A549 (cell line): ENCODE results near the gene IFITM2. TPM values are rescaled to one million over a fixed set of nuclear protein-coding genes. Genes with fewer than 3 reads are reported as not detected.

Experiments used
- ATAC-seq, 2 experiments: fragments of 200-7000 bp in 1 of 2; fragments of >200 bp in 1 of 2; cut with Nextera tagmentation in 1 of 2; cut with Tn5 transposase in 1 of 2; 3 replicates each; pipeline versions ENCODE4 v1.8.0 to v1.9.1; 2018 to 2020; ENCODE audit warnings: mild to moderate bottlenecking in 1 of 2, moderate library complexity in 1 of 2
- CTCF ChIA-PET: fragments of 300-600 bp; sonication (Branson Sonifier 250); formaldehyde crosslinking; extraction: SDS; loops from one replicate; lab custom pipeline; 2021; ENCODE audit warnings: antibody characterized with exemption, inconsistent platforms; lab: Yijun Ruan, JAX
- POLR2A ChIA-PET: fragments of 350-600 bp; formaldehyde crosslinking; extraction: SDS; loops from one replicate; lab custom pipeline; 2021; ENCODE audit warnings: antibody characterized with exemption, inconsistent platforms; lab: Yijun Ruan, JAX
- DNase-seq, 2 experiments: peaks; one replicate each; pipeline versions ENCODE4 v3.0.0 to v3.0.0-alpha.2; 2011 to 2016; ENCODE audit warnings: low read depth in 1 of 2, low spot score in 1 of 2
- FAIRE-seq: peaks from 2 replicates; lab custom pipeline; 2011; peaks lifted over from hg19 to GRCh38; lab: Jason Lieb, UNC
- H3K27ac ChIP-seq, 2 experiments: fragments of >200 bp; sonication (Bioruptor Twin); formaldehyde crosslinking; 3 replicates each; pipeline ENCODE4 v1.5.1; 2016 to 2017
- H3K4me1 ChIP-seq: fragments of >200 bp; sonication (Bioruptor Twin); formaldehyde crosslinking; 3 replicates; pipeline ENCODE4 v1.6.1; 2016
- H3K4me2 ChIP-seq: fragments of >200 bp; sonication (Bioruptor Twin); formaldehyde crosslinking; 3 replicates; pipeline ENCODE4 v1.6.1; 2016
- H3K4me3 ChIP-seq: fragments of >200 bp; sonication (Bioruptor Twin); formaldehyde crosslinking; 3 replicates; pipeline ENCODE4 v1.5.1; 2016
- H3K9me3 ChIP-seq: fragments of >200 bp; sonication (Bioruptor Twin); formaldehyde crosslinking; 3 replicates; pipeline ENCODE4 v1.6.1; 2016
- ATOH8 ChIP-seq: fragments of 250-450 bp; sonication (Bioruptor Pico); IDR thresholded peaks from 2 replicates; pipeline ENCODE4 v1.5.0; 2020; ENCODE audit warnings: low read depth, mild to moderate bottlenecking, moderate library complexity
- BCL3 ChIP-seq: fragments of >200 bp; sonication (Bioruptor Twin); formaldehyde crosslinking; IDR thresholded peaks from 3 replicates; pipeline ENCODE4 v1.6.1; 2016
- BHLHE40 ChIP-seq: IDR thresholded peaks from 2 replicates; pipeline ENCODE4 v1.6.1; 2012; ENCODE audit warnings: low read depth, low read length, inconsistent platforms
- CBX8 ChIP-seq: fragments of 200-600 bp; sonication (generic); IDR thresholded peaks from 2 replicates; pipeline ENCODE4 v1.6.1; 2016
- EHF ChIP-seq: fragments of 250-450 bp; sonication (Bioruptor Pico); IDR thresholded peaks from 2 replicates; pipeline ENCODE4 v1.5.0; 2020; ENCODE audit warnings: mild to moderate bottlenecking
- FOSB ChIP-seq: fragments of 250-450 bp; sonication (Bioruptor Pico); IDR thresholded peaks from 2 replicates; pipeline ENCODE4 v1.5.0; 2020; ENCODE audit warnings: mild to moderate bottlenecking, moderate library complexity
- JUN ChIP-seq, 2 experiments: fragments of >200 bp; sonication (Bioruptor Twin); formaldehyde crosslinking; IDR thresholded peaks; 2 replicates in 1 of 2; 3 replicates in 1 of 2; pipeline ENCODE4 v1.6.1; 2016 to 2017
- KDM5A ChIP-seq: fragments of 200-600 bp; sonication (generic); IDR thresholded peaks from 2 replicates; pipeline ENCODE4 v1.6.1; 2016; ENCODE audit warnings: antibody characterized with exemption, mild to moderate bottlenecking
- POLR2AphosphoS2 ChIP-seq: conservative IDR thresholded peaks from 2 replicates; pipeline ENCODE4 v1.6.1; 2012; ENCODE audit warnings: low read length, improper control_type of control experiment, inconsistent platforms
- REST ChIP-seq: fragments of 200-600 bp; sonication (generic); IDR thresholded peaks from 2 replicates; pipeline ENCODE4 v1.6.1; 2016; ENCODE audit warnings: antibody characterized with exemption, mild to moderate bottlenecking, moderate library complexity
- TP53 ChIP-seq: fragments of 250-450 bp; sonication (Bioruptor Pico); IDR thresholded peaks from 2 replicates; pipeline ENCODE4 v1.5.0; 2021; ENCODE audit warnings: mild to moderate bottlenecking, moderate library complexity
- ZFP36 ChIP-seq: fragments of 450-650 bp; IDR thresholded peaks from 2 replicates; pipeline ENCODE4 v1.6.1; 2014; ENCODE audit warnings: borderline replicate concordance; ENCODE audit not compliant: partially characterized antibody
- WGBS: methylation state at CpG from one replicate; pipeline ENCODE4 v1.1.6; 2017; ENCODE audit errors: missing lambda C conversion rate; 5-methylcytosine and 5-hydroxymethylcytosine counted together
- polyA plus RNA-seq, 4 experiments: library from polyadenylated mRNA; depleted of rRNA in 3 of 4; stranded (reverse); fragments of >200 nt; fragmentation: RNase III in 1 of 4; extraction: RNeasy Plus Mini Kit Qiagen cat#74134 plus additional on column Dnase treatment in 1 of 4; gene quantifications; 2 replicates in 3 of 4; 3 replicates in 1 of 4; pipeline ENCODE4 v1.2.3, GENCODE V29; 2011 to 2017
- TF ChIP-seq, protein P1 (sequence below): IDR thresholded peaks from 2 replicates; pipeline ENCODE4 v1.6.1; 2012

IFITM2 gene
- polyA plus RNA-seq, 2 of the 4 experiments (the other 2 are of a cell fraction) = 36.4 to 43.6 TPM

GRCh38 chr11:279040-279965 lies 28.3 kb upstream of the IFITM2 start:
- CTCF ChIA-PET = interaction anchor here (0.9 to 3.1 kb wide), 3 partner anchors 20 to 60 kb away, joined by 3 to 12 read pairs (median 3); no protein-coding TSS in a partner anchor
- DNase-seq = no peak
- Histone ChIP-seq H3K9me3 (no peaks in the 10 kb centered on the region; the same call in 2 of the 3 replicates), H3K4me1 (peaks cover 14% of the 10 kb centered on the region; the same call in 1 of the 3 replicates), H3K4me3 (peak overlapping the region; percentile 33; the same call in 2 of the 3 replicates), H3K4me2 (peak overlapping the region; percentile 85), H3K27ac (0 out of 6 replicates have a peak overlapping the region, but pooled peaks of 1 of the 2 experiments have one; percentile 6)
- POLR2A ChIA-PET = interaction anchor here (0.5 kb wide), 1 partner anchor 75 kb away, joined by 4 read pairs; no protein-coding TSS in a partner anchor
- no peak for FAIRE-seq
- ATAC-seq = no peak
- WGBS = 69% methylated on average over 55 of the region's 97 CpGs
- TF ChIP-seq BHLHE40 = no peak
- TF ChIP-seq REST = no peak
- TF ChIP-seq BCL3 = no peak
- TF ChIP-seq EHF (CRISPR knock-in tag) = no peak
- TF ChIP-seq CBX8 = no peak
- no peak for TF ChIP-seq KDM5A
- no peak for TF ChIP-seq TP53 (CRISPR knock-in tag)
- TF ChIP-seq POLR2AphosphoS2 = no peak
- TF ChIP-seq ZFP36 = no peak
- no peak for TF ChIP-seq ATOH8 (CRISPR knock-in tag)
- no peak for TF ChIP-seq JUN (IDR thresholded peaks at IDR 0.05)

DNA sequence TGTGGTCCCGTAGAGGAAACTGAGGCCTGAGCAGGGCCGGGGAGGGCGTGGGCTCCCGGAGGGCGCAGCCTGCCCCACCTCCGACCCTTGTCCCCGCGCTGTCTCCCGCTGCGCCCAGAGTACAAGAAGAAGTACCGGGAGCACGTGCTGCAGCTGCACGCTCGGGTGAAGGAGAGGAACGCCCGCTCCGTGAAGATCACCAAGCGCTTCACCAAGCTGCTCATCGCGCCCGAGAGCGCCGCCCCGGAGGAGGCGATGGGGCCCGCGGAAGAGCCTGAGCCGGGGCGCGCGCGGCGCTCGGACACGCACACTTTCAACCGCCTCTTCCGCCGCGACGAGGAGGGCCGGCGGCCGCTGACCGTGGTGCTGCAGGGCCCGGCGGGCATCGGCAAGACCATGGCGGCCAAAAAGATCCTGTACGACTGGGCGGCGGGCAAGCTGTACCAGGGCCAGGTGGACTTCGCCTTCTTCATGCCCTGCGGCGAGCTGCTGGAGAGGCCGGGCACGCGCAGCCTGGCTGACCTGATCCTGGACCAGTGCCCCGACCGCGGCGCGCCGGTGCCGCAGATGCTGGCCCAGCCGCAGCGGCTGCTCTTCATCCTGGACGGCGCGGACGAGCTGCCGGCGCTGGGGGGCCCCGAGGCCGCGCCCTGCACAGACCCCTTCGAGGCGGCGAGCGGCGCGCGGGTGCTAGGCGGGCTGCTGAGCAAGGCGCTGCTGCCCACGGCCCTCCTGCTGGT lies 27.5 kb upstream of the IFITM2 start:
- H3K4me2 ChIP-seq = peak overlapping the region; percentile 85
- POLR2A ChIA-PET = interaction anchor here (0.5 kb wide), 1 partner anchor 75 kb away, joined by 4 read pairs; no protein-coding TSS in a partner anchor
- WGBS = 20% methylated on average over 28 of the region's 85 CpGs
- no peaks in the 10 kb centered on the region; the same call in 2 of the 3 replicates for H3K9me3 ChIP-seq
- peaks cover 14% of the 10 kb centered on the region; the same call in 1 of the 3 replicates for H3K4me1 ChIP-seq
- CTCF ChIA-PET = interaction anchor here (0.9 to 3.1 kb wide), 6 partner anchors 9 to 238 kb away, joined by 3 to 12 read pairs (median 6); no protein-coding TSS in a partner anchor
- peak in 1 of 2 experiments; percentile 48 for DNase-seq
- TF ChIP-seq FOSB (CRISPR knock-in tag) (no peak), REST (peak; percentile 85)
- TF ChIP-seq, protein P1, sequence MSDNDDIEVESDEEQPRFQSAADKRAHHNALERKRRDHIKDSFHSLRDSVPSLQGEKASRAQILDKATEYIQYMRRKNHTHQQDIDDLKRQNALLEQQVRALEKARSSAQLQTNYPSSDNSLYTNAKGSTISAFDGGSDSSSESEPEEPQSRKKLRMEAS = peak; percentile 38; the same call in 1 of the 2 replicates
- no peak for FAIRE-seq
- 0 out of 6 replicates have a peak overlapping the region, but pooled peaks of 1 of the 2 experiments have one; percentile 6 for H3K27ac ChIP-seq
- H3K4me3 ChIP-seq = peak overlapping the region; percentile 33
- peak; percentile 52 to 65 for ATAC-seq
